Stimulated activated CD8-positive, alpha-beta memory T cell treated with anti-CD3 and anti-CD28 coated beads, Interleukin-7, amount 100 ng/mL, for 48 hours (primary cell): ENCODE measurements around the gene FCN1.
"Not testable (repeated sequence)": the region's sequence is repeated elsewhere in the genome, so short reads cannot be mapped to it uniquely, and the experiment has no call there.

ENCODE experiments used
- DNase-seq, 2 donors: peaks; one replicate each; pipeline ENCODE4 v3.0.0-alpha.2; 2020; ENCODE audit warnings: low read depth in 1 of 2; ENCODE audit errors: extremely low read depth in 1 of 2

FCN1 gene

DNA sequence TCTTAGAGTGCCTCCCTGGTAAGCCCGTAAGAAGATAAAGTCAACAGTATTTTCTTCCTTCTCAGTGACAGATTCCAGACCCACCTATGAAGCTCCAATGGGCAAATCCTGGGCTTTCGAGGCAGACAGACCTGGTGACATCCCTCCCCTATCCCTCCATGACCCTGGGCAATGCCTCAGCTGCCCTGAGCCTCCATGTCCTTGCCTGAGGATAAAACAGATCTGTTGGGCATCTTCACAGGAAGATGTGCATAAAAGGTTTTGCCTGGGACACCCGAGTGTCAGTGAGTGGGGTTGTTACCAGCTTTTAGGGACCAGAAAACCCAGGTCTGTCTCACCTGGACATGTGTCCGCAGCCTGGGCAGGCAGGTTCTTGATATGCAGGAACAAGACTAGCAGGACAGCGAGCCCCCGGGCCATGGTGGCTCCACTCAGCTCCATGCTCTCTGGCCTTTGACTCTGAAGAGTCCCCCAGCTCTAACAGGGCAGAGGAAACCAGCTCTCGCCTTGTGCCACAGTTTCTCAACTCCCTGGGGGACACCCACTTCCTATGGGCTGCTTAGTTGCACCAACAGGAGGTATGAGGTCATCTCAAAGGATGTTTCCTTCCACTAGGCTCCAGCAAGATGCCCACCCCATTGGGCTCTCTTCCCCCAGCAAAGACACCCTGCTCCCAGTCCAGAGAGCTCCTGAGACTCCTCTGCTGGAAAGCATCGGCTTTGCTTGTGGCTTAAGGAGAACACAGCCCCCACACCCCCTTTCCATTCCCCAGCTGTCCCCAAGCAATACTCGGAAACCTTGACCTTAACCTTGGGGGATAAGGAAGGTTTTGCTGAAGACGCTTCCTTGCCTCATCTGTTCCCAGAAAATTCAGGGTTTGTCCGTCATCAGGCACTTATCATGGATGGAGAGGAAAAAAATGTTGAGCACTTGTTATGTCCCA lies at the start of gene FCN1:
Gene FCN1, minus strand, starts transcription at position 482 of the 943 bp plus-strand sequence. Its CDS starts 41 bp downstream, at position 441.
- no peak for DNase-seq

DNA sequence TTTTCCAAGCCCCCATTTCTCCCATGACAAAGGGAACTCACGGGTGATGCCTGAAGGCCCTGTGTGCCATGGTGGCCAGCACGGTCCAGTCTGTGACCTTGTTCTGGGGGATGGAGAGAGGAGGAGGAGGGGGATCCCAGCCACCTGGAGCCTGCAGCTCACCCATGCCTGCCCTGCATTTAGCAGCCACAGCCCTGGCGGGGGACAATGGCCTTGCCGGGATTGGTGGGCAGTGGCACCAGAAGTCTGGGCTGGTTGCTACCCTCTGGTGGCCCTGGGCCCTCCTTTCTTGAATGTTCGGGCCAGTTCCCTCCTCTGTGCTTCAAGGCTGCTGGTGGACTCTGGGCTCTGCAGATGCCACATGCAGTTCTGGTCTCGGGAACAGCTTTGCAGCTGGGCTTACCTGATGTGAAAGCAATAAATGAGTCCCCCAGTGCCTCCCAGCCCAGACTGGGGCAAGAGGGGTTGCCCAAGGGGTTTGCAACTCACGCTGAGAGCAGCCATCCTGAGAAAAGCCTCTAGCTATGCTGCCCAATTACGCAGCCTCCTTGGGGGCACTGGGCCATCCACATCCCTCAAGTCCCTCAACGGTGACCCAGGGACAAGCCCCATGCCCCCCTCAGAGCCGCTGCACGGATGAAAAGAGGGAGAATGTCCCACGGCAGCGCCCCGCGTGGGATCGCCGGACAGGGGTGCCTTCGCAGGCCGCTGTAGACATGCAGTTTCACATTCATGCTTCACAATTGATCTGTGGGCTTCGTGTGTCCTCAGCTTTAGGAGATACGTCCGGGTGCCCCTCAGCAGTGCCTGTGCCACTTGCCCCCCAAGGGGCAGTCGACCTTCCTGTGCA lies 49.2 kb upstream of the FCN1 start:
- DNase-seq = no peak

DNA sequence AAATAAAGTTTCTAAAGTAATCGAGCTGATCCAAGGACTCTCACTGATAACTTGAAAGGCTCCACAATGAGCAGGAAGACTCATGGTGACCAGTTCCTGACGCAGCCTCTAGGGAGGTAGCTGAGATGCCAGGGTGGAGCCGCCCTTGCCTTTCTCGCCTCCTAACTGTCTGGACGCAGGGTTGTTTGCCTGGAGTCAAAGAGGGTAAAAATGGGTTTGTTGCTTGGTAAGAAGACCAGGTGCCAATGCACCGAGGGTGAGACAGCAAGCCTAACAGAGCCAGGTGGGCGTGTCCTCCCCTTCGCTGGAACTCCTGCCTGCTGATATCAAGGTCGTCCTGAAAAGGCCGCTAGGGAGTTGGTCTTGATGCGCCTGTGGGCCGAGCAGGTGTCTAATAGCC lies 48.6 kb upstream of the FCN1 start:
- no peak for DNase-seq

DNA sequence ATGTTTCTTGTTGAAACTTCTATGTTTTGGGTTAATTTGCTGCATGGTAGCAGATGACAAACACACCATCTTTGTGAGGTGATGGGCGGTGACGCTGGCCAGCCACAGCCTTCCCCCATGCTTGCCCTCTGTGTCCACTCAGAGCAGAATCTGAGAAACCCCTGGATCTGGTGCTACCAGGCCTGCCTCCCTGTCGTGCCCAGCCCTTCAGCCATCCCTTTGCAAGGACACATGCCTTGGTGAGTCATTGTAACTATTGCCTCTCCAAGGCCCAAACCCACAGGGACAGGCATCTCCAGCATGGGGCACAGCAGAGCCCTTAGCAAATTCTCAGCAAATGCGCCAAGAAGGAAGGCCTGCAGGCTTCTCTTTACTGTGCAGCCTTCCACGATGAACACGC lies 48.1 kb upstream of the FCN1 start:
- no peak for DNase-seq

DNA sequence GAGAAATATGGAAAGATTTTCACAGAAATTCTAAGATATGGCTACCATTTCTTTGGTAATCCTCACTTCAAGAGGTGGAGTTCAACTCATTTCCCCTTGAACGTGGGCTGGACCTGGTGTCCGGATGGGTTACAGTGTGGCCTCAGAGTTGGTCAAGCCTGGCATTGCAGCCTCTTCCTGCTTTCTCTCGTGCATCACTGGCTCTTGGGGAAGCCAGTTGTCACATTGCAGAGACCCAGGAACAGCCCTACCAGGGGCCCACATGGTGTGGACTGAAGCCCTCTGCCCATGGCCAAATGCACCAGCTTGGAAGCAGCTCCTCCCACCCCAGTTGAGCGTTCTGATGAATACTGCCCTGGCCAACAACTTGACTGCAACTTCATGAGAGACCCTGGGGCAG lies 47.7 kb upstream of the FCN1 start:
- DNase-seq = no peak

DNA sequence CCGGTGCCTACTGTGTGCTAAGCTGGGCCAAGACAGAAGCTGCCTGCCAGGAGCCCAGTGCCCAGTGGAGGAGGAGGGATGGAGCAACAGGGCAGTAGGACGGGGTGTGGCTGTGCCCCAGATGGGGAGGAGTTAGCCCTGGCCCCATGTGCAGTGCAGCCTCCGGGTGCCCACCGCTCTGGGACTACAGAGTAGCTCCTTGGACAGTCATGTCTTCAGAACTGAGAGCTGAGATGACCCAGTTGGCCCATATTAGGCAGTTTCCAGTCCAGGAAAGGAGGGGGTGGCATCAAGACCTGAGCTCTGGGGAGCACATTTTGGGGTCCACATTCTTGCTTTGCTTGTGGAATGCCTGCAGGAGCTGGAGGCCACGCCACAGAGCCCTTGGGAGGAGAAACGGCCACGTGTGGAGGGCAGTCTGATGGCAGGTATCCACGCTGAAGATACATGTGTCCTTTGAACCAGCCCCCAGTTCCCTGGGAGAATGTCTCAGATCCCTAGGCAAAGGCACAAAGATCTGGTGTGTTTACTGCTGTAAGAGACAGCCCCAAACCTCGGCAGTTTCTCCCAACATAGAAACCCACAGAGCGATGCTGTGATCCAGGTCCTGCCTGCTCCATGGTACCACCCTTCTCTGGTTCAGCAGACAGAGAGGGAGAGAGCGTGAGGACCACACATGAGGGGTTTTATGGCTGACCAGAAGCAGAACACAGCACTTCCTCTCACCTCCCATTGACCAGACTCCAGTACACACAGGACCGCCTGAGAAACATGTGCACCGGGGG lies 46.8 kb upstream of the FCN1 start:
- no peak for DNase-seq

DNA sequence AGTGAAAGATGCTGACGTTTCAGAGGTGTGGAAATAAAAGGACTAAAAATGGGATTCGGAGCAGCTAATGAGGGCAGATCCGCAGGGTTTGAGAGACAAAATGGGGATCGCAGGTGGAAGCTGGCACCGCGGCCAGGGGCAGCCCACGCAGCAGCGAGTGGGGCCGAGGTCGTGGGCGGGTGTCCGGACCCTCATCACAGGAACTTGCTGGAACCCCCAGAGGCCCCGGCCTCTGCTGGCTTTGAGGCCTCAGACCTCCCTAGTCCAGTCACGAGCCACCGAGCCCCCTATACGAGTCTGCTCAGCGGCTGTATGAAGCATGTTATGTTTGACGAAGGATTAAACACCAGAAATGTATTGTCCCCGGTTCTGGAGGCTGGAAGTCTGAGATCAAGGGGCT lies 45.8 kb upstream of the FCN1 start:
- DNase-seq = no peak

DNA sequence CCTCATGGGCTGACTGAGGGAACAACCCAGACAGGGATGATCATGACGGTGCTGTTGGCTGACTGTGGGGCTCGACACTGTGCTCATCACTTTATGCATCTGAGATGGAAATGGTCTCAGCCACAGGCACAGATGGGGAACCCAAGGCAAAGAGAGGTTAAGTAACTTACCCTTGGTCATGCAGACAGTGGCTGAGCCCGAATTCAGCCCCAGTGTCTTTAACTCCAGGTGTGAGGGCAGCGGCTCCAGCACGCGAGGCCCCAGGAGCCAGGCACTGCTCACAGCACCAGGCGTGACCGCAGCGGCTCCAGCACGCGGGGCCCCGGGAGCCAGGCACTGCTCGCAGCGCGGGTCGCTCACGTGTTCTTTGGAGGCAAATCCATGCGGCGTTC lies 45.3 kb upstream of the FCN1 start:
- DNase-seq = no peak

DNA sequence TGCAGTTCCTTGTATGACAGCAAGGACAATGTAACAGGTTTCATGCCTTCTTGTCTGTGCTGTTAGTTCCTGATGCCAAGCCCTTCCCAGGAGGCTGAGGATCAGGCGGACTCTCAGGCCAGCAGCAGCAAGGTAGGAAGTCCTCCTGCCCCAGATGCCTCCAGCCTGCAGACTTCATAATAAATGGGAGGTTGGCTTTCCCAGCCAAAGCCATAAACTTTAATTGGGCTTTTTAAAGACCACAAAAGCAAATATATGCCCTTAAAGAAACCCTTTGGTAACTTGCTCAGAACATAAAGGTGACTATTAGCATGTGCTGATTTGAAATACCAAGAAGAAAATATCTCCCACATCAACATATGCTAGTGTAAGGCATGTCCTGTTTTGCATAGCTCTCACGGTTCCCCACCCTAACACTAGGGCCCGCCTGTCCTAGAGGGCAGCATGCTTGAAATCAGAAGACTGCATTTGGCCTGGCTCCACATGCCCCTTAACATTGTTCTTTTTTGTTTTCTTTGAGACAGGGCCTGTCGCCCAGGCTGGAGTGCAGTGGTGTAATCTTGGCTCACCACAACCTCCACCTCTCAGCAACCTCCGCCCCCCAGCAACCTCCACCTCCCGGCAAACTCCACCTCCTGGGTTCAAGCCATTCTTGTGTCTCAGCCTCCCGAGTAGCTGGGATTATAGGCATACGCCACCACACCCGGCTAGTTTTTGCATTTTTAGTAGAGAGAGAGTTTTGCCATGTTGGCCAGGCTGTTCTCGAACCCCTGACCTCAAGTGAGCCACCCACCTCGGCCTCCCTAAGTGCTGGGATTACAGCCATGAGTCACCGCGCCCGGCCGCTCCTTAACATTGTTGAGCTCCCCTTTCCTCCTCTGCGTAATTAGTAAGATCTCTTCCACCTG lies 44.6 kb upstream of the FCN1 start:
- no peak for DNase-seq

DNA sequence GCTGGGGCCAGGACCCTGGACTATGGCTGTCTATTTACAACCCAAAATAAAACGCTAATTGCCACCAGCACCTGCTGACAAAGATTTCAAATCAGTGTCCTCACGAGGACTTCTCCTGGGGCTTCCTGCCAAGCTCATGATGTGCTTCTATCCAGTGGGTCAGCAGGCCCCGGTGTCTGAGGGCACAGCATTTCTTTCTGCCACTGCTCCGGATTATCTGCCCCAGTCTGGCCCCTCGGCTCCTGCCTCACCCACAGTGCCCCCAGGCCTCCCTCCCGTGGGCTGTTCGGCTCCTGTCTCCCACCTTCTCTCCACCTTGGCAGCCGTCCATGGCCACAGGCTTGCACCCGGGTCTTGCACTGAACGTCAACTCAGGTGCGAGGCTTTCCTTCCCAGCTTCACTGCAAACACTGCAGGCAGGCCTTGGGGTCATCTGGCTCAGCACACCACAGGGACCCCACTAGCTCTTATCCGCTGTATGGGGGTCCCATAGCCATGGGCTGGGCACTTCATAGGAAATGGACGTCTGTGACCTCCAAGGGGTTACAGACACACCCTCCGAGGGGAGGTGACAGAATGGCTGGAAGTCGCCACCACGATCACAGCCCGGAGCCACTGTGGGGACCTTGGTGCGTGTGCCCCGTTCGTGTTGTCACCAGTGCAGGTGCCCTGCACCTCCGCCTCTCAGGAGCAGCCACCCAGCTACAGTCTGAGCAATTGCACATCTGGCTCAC lies 43.8 kb upstream of the FCN1 start:
- DNase-seq = no peak

DNA sequence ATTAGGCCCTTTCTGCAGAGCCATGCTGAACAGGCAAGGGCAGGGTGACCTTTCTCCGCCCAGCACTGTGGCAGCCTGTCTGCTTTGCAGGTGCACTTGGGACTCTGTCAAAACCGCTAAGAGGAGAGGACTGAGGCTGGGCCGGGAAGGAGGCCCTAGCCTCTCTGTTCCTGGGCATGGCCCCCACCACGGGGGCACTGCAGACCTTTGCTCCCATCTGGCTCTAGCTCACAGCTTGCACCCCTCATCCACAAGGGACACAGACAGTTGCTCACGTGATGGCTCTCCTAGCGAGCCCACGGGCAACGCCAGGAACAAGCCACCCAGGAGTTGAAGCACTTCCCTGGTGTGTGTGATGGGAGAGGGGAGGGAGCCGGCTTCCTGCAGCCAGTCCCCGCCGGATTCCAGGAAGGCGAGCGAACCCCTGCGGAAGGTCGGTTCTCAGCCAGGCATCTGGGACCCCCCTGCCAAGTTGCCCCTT lies 43.0 kb upstream of the FCN1 start:
- DNase-seq = no peak

DNA sequence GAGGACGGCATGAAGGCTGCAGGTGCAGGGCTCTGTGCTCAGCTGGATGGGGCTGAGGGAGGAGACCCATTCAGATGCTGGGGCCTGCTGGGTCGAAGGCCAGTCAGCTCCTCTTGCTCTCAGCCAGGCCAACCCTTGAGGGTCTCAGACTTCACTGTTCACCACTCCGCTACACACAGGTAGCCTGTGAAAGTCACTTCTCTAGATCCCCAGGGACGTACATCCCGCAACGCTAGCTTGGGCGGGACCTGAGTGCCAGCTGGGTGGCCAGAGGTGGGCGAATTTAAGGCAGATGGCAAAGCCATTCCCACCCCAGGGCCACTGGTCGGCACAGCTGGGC lies 42.2 kb upstream of the FCN1 start:
- no peak for DNase-seq

DNA sequence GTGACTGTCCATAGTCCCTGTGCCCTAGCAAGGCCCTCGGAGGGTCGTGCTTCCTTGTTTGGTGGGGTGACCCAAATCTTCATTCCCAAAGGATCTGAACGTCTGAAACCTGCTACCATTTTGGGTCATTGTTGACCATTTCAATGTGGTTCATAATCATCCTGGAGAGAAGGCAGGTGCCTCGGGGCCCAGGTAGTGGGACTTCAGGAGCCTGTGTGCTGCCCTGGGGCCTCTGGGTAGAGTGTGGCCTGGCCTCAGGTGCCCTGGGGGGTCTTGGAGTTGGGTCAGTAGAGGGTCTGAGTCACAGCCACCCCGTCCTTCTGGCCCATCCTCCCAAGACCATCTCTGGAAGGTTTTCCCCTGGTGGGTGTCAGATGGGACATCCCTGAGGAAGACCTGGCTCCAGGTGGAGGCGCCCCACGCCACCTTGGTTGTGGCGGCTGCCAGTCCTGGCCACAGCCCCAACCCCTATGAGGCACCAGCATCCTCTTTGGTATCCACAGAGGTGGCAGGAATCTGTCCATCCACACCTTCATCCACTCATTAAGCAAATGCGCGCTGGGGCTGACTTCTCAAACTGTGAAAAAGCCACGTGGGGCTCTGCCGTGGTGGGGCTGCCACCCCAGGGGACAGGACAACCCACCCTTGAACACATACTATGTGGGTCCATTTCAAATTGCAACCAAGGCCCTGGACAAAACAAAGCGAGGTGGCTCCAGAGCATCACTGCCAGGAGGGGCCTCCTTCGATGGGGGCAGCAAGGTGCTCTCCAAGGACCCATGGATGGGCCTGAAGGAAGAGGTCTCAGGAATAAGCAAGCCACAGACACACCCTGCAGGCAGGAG lies 41.6 kb upstream of the FCN1 start:
- DNase-seq = no peak

DNA sequence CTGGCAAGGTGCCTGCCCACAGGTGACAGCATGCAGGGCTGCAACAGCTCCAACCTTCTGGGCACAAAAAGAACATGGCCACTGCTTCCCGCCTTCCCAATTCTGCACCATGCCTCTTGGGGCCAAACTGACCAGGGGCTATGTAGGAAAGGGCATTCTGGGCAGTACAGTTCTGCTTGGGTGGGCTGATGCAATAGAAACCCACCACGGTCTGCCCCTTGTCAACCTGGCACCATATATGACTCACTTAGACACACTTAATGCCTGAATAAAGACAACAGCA lies 40.2 kb upstream of the FCN1 start:
- DNase-seq = no peak

DNA sequence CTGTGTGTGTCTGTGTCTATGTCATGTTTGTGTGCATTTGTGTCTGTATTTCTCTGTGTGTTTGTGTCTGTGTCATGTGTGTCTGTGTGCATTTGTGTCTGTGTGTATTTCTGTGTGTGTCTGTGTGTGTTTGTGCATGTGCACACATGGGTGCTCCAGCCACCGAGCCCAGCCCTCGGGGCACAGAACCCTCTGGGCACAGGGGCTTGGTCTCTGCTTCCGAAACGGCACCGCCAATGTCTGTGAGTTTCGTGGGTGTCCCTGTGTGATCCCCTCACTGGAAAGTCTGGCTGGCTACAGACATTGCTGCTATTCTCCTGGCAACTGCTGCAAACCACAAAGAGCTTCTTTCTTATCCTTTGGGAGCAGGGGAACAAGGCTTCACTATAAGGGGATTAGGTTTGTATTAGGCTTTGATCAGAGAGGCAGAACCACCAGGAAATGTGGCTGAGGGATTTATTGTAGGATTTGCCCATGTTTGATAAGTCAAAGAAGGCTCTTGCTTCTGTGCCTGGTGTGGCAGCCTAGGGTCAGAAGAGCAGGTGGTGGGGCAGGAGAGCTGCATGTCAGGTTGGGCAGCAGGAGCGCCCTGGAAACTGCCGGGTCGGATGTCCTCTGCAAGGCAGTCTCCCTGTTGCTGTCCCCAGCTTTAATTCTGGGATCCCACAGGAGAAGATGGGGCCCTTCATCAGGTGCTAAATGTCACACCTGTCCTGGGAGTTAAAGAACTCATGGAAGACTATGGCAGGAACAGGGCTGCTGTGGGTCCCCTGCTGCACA lies 39.6 kb upstream of the FCN1 start:
- DNase-seq = no peak

DNA sequence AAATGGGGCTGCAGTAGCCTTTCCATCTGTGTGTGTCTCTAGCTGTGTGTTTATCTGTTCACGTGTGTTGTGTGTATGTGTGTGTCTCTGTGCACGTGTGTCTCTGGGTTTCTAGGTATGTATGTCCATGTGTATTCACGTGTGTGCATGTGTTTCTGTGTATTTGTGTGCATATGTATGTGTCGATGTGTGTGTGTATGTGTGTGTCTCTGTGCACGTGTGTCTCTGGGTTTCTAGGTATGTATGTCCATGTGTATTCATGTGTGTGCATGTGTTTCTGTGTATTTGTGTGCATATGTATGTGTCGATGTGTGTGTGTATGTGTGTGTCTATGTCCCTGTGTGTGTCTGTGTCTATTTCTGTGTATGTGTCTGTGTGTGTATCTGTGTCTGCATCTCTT lies 38.7 kb upstream of the FCN1 start:
- not testable (repeated sequence) for DNase-seq

DNA sequence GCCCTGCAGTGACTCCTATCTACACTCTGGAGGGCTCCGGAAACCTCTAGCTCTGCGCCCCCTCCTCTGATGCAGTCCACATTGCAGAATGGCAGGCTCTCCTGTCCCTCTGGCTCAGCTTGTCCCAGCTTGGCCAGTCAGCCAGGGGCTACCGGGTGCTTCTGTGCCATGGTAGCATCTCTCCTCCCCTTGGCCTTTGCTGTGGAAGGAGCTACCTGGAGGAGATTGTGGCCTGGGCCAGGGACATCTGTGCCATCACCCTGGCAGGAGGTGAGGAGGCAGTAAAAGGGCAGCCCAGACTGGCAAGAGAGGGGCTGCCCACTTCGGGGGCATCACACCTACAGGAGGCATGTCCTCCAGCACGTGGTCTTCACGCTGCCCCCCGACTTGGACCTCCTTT lies 38.1 kb upstream of the FCN1 start:
- DNase-seq = no peak

DNA sequence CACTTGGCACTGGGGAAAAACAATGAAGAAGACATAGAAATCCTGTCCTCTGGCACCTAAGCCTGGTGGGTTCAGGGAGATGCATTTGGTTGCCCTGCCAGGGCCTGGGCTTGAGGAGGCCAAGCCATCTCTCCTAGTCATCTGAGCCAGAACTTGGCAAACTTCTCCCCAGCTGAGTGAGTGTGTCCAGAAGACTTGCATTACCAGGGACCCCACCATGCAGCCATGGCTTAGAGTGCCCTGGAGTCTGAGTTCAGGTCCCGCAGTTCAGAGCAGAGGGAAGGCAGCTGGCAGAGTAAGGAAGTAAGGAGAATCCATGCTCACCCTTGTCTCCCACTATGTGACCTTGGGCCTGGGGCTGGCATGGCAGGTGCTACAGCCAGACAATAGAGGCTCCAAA lies 37.4 kb upstream of the FCN1 start:
- DNase-seq = no peak
